Measurements from ENCODE around the gene GZMM.

Gene GZMM

GRCh38 chr19:573519-573825 lies 29.6 kb downstream of the GZMM start:
- ATAC-seq (ENCODE audit: low read depth): no peak
- H3K4me3 Mint-ChIP-seq: peak overlapping the region; percentile 77

DNA sequence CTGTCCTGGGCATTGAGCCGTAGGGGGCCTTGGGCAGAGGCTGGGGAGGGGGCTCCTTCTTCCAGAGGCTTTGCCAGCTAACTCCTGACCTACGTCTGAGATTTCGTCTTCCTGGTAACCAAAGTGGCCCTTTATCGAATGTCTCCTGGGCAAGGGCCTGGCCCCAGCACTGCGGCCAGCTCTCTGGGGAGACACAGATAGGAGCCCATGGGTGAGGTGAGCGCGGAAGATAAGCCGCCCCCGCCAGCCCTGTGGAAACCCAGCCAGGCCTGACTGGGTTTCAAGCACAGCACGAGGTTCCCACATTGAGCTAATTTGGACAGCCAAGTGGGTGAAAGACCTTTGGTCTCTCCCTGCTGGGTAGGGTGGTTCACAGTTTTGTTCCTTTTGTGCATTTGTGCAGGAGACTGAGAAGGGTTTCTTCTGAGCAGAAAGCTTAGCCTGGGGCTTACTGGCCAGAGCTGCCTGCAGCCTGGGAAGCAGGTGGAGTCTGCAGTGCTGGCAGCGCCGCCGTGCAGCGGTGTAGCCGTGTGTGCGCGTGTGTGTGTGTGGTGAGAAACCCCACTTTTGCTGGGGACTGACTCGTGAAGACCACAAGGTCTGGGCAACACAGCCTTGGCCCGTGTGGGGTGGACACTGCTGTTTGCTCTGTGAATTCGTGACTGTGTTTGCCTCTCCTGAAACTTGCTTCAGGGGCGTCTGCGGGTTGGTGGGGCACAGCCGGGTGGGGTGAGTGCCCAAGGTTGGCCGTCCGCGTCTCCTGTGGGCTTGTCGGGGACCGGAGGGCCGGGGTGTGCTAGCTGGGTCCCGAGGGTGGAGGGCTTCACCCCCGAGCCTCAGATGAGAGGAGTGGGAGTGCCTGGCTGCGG lies 31.0 kb downstream of the GZMM start:
- peak overlapping the region; percentile 73 for H3K4me3 Mint-ChIP-seq
- H3K27me3 Mint-ChIP-seq: no peaks in the 10 kb centered on the region
- H3K36me3 Mint-ChIP-seq: peaks cover 5% of the 10 kb centered on the region
- peaks cover 26% of the 10 kb centered on the region for H3K4me1 Mint-ChIP-seq
- DNase-seq (ENCODE audit: low spot score in 2 of 2) (peak in 1 of 2 donors; percentile 34), ATAC-seq (ENCODE audit: low read depth) (no peak)
- H3K9me3 Mint-ChIP-seq: no peaks in the 10 kb centered on the region
- peak overlapping the region; percentile 18 for H3K27ac Mint-ChIP-seq

More at GRCh38 chr19:573519-573825, 29.6 kb downstream of the GZMM start:
- no peaks in the 10 kb centered on the region for H3K9me3 Mint-ChIP-seq
- DNase-seq (ENCODE audit: low spot score in 2 of 2): no peak
- no peak overlapping the region for H3K27ac Mint-ChIP-seq
- H3K27me3 Mint-ChIP-seq: no peaks in the 10 kb centered on the region
- peaks cover 27% of the 10 kb centered on the region for H3K4me1 Mint-ChIP-seq
- peaks cover 5% of the 10 kb centered on the region for H3K36me3 Mint-ChIP-seq

DNA sequence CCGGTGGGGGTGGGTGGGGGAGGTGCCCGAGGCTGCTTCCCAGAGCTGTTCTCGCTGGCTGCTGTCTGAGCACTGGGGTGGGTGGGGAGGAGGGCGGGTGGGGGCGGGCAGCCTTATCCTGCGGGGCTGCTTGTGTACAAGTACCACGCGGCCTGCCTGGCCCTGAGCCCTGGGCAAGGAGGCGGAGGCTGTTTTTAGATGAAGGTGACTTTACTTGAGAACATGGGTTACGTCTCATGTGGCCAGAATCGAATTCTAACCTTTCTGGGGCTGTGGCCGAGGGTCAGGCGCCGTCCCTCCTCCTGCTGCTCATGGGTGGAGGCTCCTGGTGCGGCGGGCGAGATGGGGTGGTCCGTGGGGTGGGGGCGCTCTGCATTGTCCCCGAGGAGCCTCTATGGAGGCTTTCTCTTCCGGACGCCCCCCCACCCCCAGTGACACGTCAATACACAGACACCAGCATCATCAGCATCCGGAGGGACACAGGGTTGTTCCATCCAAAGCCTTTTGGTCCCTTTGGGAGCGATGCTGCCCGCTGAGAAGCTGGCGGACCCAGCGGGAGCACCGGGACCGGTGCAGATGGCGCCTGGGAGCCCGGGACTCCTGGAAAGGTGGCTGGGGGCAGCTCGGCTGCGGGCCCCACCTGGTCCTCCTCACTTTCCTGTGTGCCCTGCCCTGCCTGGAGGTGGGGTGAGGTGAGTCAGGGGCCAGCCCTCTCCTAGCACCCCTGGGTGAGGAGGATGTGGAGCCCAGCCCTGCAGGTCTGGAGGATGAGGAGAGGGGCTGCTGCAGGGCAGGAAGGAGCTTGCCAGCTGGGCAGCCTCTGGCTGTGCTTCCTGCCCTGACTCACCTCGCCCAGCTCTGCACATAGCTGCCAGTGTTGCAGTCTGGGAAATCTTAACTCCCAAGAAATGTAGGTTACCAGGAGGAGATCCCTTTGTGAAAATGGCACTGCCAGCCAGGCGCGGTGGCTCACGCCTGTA lies 32.0 kb downstream of the GZMM start:
- no peak for DNase-seq (ENCODE audit: low spot score in 2 of 2)
- H3K4me1 Mint-ChIP-seq: peaks cover 27% of the 10 kb centered on the region
- no peaks in the 10 kb centered on the region for H3K9me3 Mint-ChIP-seq
- no peaks in the 10 kb centered on the region for H3K27me3 Mint-ChIP-seq
- no peak for ATAC-seq (ENCODE audit: low read depth)
- peaks cover 6% of the 10 kb centered on the region for H3K36me3 Mint-ChIP-seq
- no peak overlapping the region for H3K27ac Mint-ChIP-seq
- peak overlapping the region; percentile 8 for H3K4me3 Mint-ChIP-seq

GRCh38 chr19:576768-577438 lies 33.0 kb downstream of the GZMM start:
- Mint-ChIP-seq H3K27ac (no peak overlapping the region), H3K36me3 (peaks cover 6% of the 10 kb centered on the region), H3K4me3 (no peak overlapping the region), H3K27me3 (no peaks in the 10 kb centered on the region), H3K9me3 (no peaks in the 10 kb centered on the region), H3K4me1 (peaks cover 22% of the 10 kb centered on the region)
- no peak for ATAC-seq (ENCODE audit: low read depth)
- DNase-seq (ENCODE audit: low spot score in 2 of 2): no peak

GRCh38 chr19:577439-578392 lies 33.9 kb downstream of the GZMM start:
- no peak overlapping the region for H3K4me3 Mint-ChIP-seq
- no peak for DNase-seq (ENCODE audit: low spot score in 2 of 2)
- no peak overlapping the region for H3K27ac Mint-ChIP-seq
- H3K4me1 Mint-ChIP-seq: peaks cover 20% of the 10 kb centered on the region
- ATAC-seq (ENCODE audit: low read depth): no peak
- peaks cover 4% of the 10 kb centered on the region for H3K36me3 Mint-ChIP-seq
- H3K27me3 Mint-ChIP-seq: no peaks in the 10 kb centered on the region
- no peaks in the 10 kb centered on the region for H3K9me3 Mint-ChIP-seq

DNA sequence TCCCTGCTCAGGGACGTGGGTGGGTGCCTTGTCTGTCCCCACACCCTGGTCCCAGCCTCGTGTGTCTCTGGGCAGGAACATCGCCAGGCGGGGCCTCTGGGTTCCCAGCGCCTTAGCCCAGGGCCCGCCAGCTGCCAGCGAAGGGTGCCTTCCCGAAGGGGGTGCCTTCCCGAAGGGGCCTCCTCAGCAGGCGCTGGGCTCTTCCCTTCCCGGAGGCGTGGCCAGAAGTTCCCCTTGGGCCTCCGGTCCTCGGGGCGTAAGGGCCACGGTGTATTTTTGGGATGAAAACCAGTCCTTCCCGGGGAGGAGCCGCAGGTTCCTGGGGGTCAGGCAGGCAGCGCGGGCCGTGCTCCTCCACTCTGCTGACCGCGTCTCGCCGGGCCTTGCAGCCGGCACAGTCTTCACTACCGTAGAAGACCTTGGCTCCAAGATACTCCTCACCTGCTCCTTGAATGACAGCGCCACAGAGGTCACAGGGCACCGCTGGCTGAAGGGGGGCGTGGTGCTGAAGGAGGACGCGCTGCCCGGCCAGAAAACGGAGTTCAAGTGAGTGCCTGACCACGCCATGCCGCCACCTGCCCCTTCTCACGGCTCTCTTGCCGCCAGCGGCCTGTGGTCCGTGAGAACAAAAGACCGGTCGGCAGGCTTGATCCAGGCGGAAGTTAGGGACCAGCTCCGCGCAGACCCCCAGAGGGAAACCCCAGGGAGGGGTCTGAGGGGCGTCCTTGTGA lies 35.4 kb downstream of the GZMM start:
- H3K36me3 Mint-ChIP-seq: peaks cover 9% of the 10 kb centered on the region
- no peak overlapping the region for H3K27ac Mint-ChIP-seq

GRCh38 chr19:579842-580155 lies 35.9 kb downstream of the GZMM start:
- H3K36me3 Mint-ChIP-seq: peaks cover 9% of the 10 kb centered on the region
- H3K27me3 Mint-ChIP-seq: peaks cover 1% of the 10 kb centered on the region
- peak in 1 of 2 donors; percentile 9 for DNase-seq (ENCODE audit: low spot score in 2 of 2)
- H3K9me3 Mint-ChIP-seq: no peaks in the 10 kb centered on the region
- peaks cover 13% of the 10 kb centered on the region for H3K4me1 Mint-ChIP-seq
- no peak overlapping the region for H3K27ac Mint-ChIP-seq
- no peak for ATAC-seq (ENCODE audit: low read depth)
- no peak overlapping the region for H3K4me3 Mint-ChIP-seq

More for the DNA sequence above, 35.4 kb downstream of the GZMM start:
- DNase-seq (ENCODE audit: low spot score in 2 of 2) (no peak), ATAC-seq (ENCODE audit: low read depth) (no peak)
- no peak overlapping the region for H3K4me3 Mint-ChIP-seq
- peaks cover 1% of the 10 kb centered on the region for H3K27me3 Mint-ChIP-seq
- no peaks in the 10 kb centered on the region for H3K9me3 Mint-ChIP-seq
- peaks cover 16% of the 10 kb centered on the region for H3K4me1 Mint-ChIP-seq

- Mint-ChIP-seq H3K4me1 (peaks cover 9% of the 10 kb centered on the region), H3K27me3 (peaks cover 1% of the 10 kb centered on the region), H3K36me3 (peaks cover 9% of the 10 kb centered on the region), H3K4me3 (no peak overlapping the region), H3K9me3 (no peaks in the 10 kb centered on the region), H3K27ac (no peak overlapping the region)
- ATAC-seq (ENCODE audit: low read depth): no peak
- DNase-seq (ENCODE audit: low spot score in 2 of 2): peak in 1 of 2 donors; percentile 11
These were observed 36.5 kb downstream of the GZMM start for GRCh38 chr19:580274-580835.

DNA sequence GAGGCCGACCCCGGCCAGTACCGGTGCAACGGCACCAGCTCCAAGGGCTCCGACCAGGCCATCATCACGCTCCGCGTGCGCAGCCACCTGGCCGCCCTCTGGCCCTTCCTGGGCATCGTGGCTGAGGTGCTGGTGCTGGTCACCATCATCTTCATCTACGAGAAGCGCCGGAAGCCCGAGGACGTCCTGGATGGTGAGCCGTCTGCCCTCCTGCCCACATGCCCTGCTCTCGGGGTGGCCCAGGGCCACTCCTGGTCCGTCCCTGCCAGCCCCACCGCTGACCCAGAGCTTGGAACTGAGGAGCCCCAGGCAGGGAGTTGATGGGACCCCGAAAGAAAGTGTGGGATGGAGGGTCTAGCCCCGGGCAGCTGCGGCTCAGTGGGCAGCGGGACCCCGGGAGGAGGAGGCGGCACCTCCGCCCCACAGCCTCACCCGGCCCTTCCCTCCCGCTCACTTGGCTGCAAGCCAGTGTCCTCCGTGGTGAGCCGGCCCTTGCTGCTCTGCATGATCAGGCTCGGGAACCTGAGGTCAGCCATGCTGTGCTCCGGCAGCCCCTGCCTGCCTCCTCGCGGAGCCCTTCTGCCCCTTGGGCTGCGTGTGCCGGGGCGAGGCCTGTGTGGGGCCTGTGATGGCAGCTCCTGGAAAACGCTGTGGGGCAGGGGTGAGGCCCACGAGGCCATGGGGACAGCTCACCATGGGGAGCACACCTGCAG lies 37.7 kb downstream of the GZMM start:
- Mint-ChIP-seq H3K27me3 (peaks cover 1% of the 10 kb centered on the region), H3K4me1 (peaks cover 6% of the 10 kb centered on the region), H3K4me3 (no peak overlapping the region), H3K36me3 (peaks cover 9% of the 10 kb centered on the region), H3K27ac (no peak overlapping the region), H3K9me3 (no peaks in the 10 kb centered on the region)
- ATAC-seq (ENCODE audit: low read depth) (no peak), DNase-seq (ENCODE audit: low spot score in 2 of 2) (peak in 1 of 2 donors; percentile 10)

DNA sequence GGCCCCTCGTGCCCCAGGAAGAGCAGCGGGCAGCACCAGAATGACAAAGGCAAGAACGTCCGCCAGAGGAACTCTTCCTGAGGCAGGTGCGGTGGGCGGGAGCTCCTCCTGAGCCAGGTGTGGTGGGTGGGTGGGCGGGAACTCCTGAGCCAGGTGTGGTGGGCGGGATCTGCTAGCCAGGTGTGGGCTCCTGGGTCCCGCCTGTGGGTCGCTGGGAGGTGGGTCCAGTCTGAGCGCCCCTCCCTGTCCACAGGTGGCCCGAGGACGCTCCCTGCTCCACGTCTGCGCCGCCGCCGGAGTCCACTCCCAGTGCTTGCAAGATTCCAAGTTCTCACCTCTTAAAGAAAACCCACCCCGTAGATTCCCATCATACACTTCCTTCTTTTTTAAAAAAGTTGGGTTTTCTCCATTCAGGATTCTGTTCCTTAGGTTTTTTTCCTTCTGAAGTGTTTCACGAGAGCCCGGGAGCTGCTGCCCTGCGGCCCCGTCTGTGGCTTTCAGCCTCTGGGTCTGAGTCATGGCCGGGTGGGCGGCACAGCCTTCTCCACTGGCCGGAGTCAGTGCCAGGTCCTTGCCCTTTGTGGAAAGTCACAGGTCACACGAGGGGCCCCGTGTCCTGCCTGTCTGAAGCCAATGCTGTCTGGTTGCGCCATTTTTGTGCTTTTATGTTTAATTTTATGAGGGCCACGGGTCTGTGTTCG lies 38.8 kb downstream of the GZMM start:
- DNase-seq (ENCODE audit: low spot score in 2 of 2) (no peak), ATAC-seq (ENCODE audit: low read depth) (no peak)
- H3K4me3 Mint-ChIP-seq: no peak overlapping the region
- H3K27ac Mint-ChIP-seq: no peak overlapping the region
- peaks cover 7% of the 10 kb centered on the region for H3K36me3 Mint-ChIP-seq
- no peaks in the 10 kb centered on the region for H3K9me3 Mint-ChIP-seq
- H3K27me3 Mint-ChIP-seq: peaks cover 1% of the 10 kb centered on the region
- peaks cover 2% of the 10 kb centered on the region for H3K4me1 Mint-ChIP-seq

DNA sequence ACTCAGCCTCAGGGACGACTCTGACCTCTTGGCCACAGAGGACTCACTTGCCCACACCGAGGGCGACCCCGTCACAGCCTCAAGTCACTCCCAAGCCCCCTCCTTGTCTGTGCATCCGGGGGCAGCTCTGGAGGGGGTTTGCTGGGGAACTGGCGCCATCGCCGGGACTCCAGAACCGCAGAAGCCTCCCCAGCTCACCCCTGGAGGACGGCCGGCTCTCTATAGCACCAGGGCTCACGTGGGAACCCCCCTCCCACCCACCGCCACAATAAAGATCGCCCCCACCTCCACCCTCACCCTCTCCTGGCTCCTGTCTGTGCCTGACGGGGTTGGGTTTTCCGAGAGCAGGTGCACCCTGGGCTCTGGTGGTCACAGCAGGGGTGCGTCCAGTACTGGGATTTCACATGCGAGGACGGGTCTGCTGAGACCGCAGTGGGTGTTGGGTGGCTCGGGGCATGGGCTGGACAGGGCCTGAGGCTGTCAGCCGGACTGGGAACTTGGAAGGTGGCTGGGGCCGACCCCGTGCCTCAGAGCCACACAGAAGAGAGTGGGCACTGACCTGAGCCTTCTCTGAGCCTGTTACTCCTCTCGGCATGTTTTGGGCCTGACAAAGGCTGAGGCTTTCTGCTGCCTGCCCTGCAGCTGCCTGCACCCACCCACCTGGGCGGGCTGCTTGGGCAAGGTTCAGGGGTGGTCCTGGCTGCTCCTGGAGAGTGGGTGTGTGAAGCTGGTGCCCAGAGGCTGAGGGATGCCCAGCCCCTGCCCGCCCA lies 39.5 kb downstream of the GZMM start:
- Mint-ChIP-seq H3K4me1 (peaks cover 2% of the 10 kb centered on the region), H3K36me3 (peaks cover 6% of the 10 kb centered on the region), H3K4me3 (no peak overlapping the region), H3K27ac (no peak overlapping the region), H3K27me3 (peaks cover 1% of the 10 kb centered on the region), H3K9me3 (no peaks in the 10 kb centered on the region)
- ATAC-seq (ENCODE audit: low read depth): no peak
- DNase-seq (ENCODE audit: low spot score in 2 of 2): no peak
